GM10248 (cell line): ENCODE measurements around the gene ANKRD29.

Experiments used
- CTCF ChIA-PET: fragments of 300-600 bp; sonication (Branson Sonifier 250); formaldehyde crosslinking; extraction: SDS; loops from one replicate; lab custom pipeline; 2021; ENCODE audit warnings: antibody characterized with exemption; lab: Yijun Ruan, JAX
- POLR2A ChIA-PET: fragments of 350-650 bp; sonication (Branson Sonifier 250); formaldehyde crosslinking; extraction: SDS; loops from one replicate; lab custom pipeline; 2020; ENCODE audit warnings: antibody characterized with exemption; lab: Yijun Ruan, JAX
- DNase-seq: peaks from one replicate; pipeline ENCODE4 v3.0.0; 2012; ENCODE audit errors: extremely low spot score
- CTCF ChIP-seq: IDR thresholded peaks from 2 replicates; pipeline ENCODE4 v1.5.1; 2012; ENCODE audit warnings: mild to moderate bottlenecking, low read depth; ENCODE audit errors: extremely low read depth, missing control alignments, control extremely low read depth

The ANKRD29 gene

GRCh38 chr18:23573020-23573419, 89.7 kb downstream of the ANKRD29 start:
- DNase-seq, result no peak
- CTCF ChIA-PET, result interaction anchor here (1.0 to 1.2 kb wide), 2 partner anchors 13 to 14 kb away, joined by 3 to 4 read pairs; no protein-coding TSS in a partner anchor
- POLR2A ChIA-PET, result no interaction called here
- TF ChIP-seq CTCF, result no peak

GRCh38 chr18:23572570-23572969, 90.1 kb downstream of the ANKRD29 start:
- POLR2A ChIA-PET, result no interaction called here

GRCh38 chr18:23572012-23572411, 90.7 kb downstream of the ANKRD29 start:
- POLR2A ChIA-PET, result no interaction called here
- TF ChIP-seq CTCF, result no peak

More at GRCh38 chr18:23572570-23572969, 90.1 kb downstream of the ANKRD29 start:
- TF ChIP-seq CTCF, result no peak
- no peak for DNase-seq
- CTCF ChIA-PET, result interaction anchor here (1.0 to 1.4 kb wide), 3 partner anchors 13 to 49 kb away, joined by 3 to 4 read pairs (median 4); no protein-coding TSS in a partner anchor

GRCh38 chr18:23570912-23571504, 91.7 kb downstream of the ANKRD29 start:
- TF ChIP-seq CTCF, result no peak
- no peak for DNase-seq
- CTCF ChIA-PET, result interaction anchor here (0.8 to 4.1 kb wide), 6 partner anchors 9 to 72 kb away, joined by 3 to 10 read pairs (median 4); no protein-coding TSS in a partner anchor
- POLR2A ChIA-PET, result no interaction called here

More at GRCh38 chr18:23572012-23572411, 90.7 kb downstream of the ANKRD29 start:
- no peak for DNase-seq
- CTCF ChIA-PET, result interaction anchor here (0.8 to 4.1 kb wide), 5 partner anchors 10 to 55 kb away, joined by 3 to 10 read pairs (median 3); no protein-coding TSS in a partner anchor

- no peak for DNase-seq
- ChIA-PET POLR2A (no interaction called here), CTCF (interaction anchor here (0.7 to 4.1 kb wide), 5 partner anchors 9 to 52 kb away, joined by 3 to 10 read pairs (median 5); no protein-coding TSS in a partner anchor)
- TF ChIP-seq CTCF, result no peak
These were observed 93.2 kb downstream of the ANKRD29 start for GRCh38 chr18:23569299-23570063.

- TF ChIP-seq CTCF, result no peak
- no peak for DNase-seq
- ChIA-PET POLR2A (no interaction called here), CTCF (interaction anchor here (1.6 to 4.1 kb wide), 3 partner anchors 17 to 51 kb away, joined by 4 to 10 read pairs (median 5); no protein-coding TSS in a partner anchor)
These were observed 94.2 kb downstream of the ANKRD29 start for GRCh38 chr18:23568281-23569138.
